ENCODE results near the gene SND1.

Gene SND1

GRCh38 chr7:128069373-128070364 is 417.7 kb downstream of the SND1 start:
- DNase-seq (ENCODE audit: low read depth in 2 of 2): no peak

- no peak for DNase-seq (ENCODE audit: low read depth in 2 of 2)
These were observed 419.4 kb downstream of the SND1 start for GRCh38 chr7:128071376-128071775.

- no peak for DNase-seq (ENCODE audit: low read depth in 2 of 2)
These were observed 419.8 kb downstream of the SND1 start for GRCh38 chr7:128071801-128072200.

GRCh38 chr7:128073671-128074310 is 421.8 kb downstream of the SND1 start:
- DNase-seq (ENCODE audit: low read depth in 2 of 2): no peak

- no peak for DNase-seq (ENCODE audit: low read depth in 2 of 2)
These were observed 422.3 kb downstream of the SND1 start for GRCh38 chr7:128074336-128074735.

GRCh38 chr7:128074736-128075135 is 422.7 kb downstream of the SND1 start:
- no peak for DNase-seq (ENCODE audit: low read depth in 2 of 2)

GRCh38 chr7:128075242-128076095 is 423.5 kb downstream of the SND1 start:
- no peak for DNase-seq (ENCODE audit: low read depth in 2 of 2)

GRCh38 chr7:128076196-128076795 is 424.3 kb downstream of the SND1 start:
- DNase-seq (ENCODE audit: low read depth in 2 of 2): no peak

GRCh38 chr7:128076796-128077271 is 424.8 kb downstream of the SND1 start:
- no peak for DNase-seq (ENCODE audit: low read depth in 2 of 2)

- no peak for DNase-seq (ENCODE audit: low read depth in 2 of 2)
These were observed 426.3 kb downstream of the SND1 start for GRCh38 chr7:128078309-128078708.

- no peak for DNase-seq (ENCODE audit: low read depth in 2 of 2)
These were observed 428.2 kb downstream of the SND1 start for GRCh38 chr7:128080169-128080568.

GRCh38 chr7:128081351-128081750 is 429.4 kb downstream of the SND1 start:
- DNase-seq (ENCODE audit: low read depth in 2 of 2): no peak

- DNase-seq (ENCODE audit: low read depth in 2 of 2): no peak
These were observed 429.8 kb downstream of the SND1 start for GRCh38 chr7:128081808-128082207.

- DNase-seq (ENCODE audit: low read depth in 2 of 2): no peak
These were observed 430.4 kb downstream of the SND1 start for GRCh38 chr7:128082431-128082830.

GRCh38 chr7:128084896-128085608 is 433.1 kb downstream of the SND1 start:
- DNase-seq (ENCODE audit: low read depth in 2 of 2): no peak

GRCh38 chr7:128090492-128090891 is 438.5 kb downstream of the SND1 start:
- DNase-seq (ENCODE audit: low read depth in 2 of 2): no peak

- DNase-seq (ENCODE audit: low read depth in 2 of 2): no peak
These were observed 439.1 kb downstream of the SND1 start for GRCh38 chr7:128091106-128091505.

- no peak for DNase-seq (ENCODE audit: low read depth in 2 of 2)
These were observed 440.2 kb downstream of the SND1 start for GRCh38 chr7:128092221-128092620.

GRCh38 chr7:128093614-128094570 is 441.9 kb downstream of the SND1 start:
- no peak for DNase-seq (ENCODE audit: low read depth in 2 of 2)

GRCh38 chr7:128094686-128095085 is 442.7 kb downstream of the SND1 start:
- DNase-seq (ENCODE audit: low read depth in 2 of 2): no peak
